GM12874 (cell line): Measurements from ENCODE around the gene ZNF407.

Source experiments
- TF ChIP-seq, protein P1 (sequence below): IDR thresholded peaks from 2 replicates; pipeline ENCODE4 v1.5.1; 2011; ENCODE audit warnings: low read depth, mild to moderate bottlenecking, control low read depth, low read length, moderate library complexity; ENCODE audit not compliant: insufficient read depth

Gene ZNF407

DNA sequence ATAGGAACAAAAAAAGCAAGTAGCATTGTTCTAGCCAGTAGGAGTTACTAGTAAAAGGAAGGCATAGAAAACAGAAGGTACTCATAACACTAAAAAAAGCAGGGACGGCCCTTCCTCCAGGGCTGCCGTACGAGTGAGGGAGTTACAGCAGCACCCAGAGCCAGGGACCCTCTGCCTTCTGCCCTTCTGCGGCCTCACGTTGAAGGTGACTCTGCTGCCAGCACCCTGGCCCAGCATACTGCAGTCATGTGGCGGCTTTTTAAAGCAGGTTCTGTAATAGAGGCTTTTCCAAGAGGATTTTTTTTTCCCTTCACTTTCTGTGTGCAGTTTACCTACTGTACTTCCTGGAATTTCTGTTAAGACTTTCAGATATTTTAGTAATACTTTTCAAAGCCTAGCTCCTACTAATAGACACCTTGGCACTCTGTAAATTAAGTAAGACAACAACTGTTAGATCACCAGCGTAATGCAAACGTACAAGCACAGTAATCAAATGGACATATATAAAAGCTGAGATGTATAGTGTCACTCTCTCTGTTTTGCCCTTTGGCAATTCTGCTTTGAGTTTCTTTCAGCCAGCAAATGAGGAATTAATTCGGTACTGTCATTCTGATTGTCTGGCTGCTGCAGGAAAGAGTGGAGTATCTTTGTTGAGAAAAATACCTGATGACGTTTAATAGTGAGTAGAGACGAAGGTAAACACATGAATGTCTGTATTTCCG is 449.7 kb downstream of the ZNF407 start:
- TF ChIP-seq, protein P1, sequence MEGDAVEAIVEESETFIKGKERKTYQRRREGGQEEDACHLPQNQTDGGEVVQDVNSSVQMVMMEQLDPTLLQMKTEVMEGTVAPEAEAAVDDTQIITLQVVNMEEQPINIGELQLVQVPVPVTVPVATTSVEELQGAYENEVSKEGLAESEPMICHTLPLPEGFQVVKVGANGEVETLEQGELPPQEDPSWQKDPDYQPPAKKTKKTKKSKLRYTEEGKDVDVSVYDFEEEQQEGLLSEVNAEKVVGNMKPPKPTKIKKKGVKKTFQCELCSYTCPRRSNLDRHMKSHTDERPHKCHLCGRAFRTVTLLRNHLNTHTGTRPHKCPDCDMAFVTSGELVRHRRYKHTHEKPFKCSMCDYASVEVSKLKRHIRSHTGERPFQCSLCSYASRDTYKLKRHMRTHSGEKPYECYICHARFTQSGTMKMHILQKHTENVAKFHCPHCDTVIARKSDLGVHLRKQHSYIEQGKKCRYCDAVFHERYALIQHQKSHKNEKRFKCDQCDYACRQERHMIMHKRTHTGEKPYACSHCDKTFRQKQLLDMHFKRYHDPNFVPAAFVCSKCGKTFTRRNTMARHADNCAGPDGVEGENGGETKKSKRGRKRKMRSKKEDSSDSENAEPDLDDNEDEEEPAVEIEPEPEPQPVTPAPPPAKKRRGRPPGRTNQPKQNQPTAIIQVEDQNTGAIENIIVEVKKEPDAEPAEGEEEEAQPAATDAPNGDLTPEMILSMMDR = no peak

DNA sequence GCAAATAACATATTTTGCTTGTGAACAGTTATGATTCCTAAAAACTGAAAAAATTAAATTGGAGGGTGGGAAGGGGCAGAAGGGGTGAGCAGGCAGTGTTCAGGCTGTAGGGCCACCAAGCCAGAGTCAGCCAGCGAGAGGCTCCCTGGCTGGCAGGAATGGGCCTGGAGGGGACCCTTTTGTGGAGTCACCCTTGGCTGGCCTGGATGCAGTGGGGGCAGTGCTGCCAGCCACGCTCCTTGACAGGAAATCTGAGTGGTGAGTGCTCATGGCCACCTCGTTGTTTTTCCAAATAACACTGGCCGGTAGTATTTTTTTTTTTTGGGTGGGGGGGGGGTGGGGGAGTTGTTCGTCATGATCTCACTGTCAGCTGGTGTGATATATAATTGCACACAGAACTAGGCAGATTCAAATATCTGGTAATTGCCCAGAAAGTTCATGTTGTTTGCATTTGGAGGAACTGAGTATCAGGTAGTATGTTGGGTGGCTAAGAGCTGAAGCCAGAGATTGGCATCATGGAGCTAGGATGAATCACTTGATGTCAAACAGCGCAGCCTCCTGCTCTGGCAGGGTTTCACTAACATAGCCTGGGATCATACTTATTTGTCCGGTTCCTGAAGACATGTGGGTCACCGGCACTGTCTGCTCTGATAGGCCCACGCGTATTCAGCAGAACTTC is 451.2 kb downstream of the ZNF407 start:
- TF ChIP-seq, protein P1 = no peak

DNA sequence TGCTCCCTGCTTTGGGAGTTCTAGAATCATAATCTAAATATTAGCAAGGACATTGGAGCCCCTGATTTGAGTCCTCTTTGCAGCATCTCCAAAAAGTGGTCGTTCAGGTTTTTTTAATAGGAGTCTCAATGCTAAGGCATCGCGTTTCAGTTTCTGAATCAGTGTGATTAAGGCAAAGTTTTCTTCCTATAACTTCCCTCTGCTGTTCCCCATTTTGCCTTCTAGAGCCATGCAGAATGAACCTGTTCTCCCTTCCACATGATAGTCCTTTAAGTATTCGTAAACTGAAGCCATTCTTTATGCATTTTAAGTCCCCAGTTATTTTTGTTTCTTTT is 451.8 kb downstream of the ZNF407 start:
- TF ChIP-seq, protein P1 = no peak

DNA sequence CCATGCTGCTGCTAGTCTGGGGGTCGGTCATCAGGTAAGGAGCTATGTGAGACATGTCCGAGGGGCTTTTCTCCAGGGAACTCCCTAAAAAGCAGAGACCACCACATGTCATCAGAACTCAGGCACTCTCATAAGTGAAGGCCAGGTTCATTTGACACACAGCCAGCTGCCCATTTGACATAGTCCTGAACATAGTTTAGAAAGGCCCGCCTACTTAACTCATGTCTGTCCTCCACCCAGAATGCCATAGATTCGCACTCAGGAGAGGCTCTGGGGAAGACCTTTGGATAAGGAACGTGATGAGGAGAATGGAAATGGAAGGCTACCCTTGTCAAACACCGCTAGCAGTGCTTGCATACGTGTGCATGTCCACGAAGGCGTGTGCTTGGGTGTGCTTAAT is 454.1 kb downstream of the ZNF407 start:
- TF ChIP-seq, protein P1 = no peak

DNA sequence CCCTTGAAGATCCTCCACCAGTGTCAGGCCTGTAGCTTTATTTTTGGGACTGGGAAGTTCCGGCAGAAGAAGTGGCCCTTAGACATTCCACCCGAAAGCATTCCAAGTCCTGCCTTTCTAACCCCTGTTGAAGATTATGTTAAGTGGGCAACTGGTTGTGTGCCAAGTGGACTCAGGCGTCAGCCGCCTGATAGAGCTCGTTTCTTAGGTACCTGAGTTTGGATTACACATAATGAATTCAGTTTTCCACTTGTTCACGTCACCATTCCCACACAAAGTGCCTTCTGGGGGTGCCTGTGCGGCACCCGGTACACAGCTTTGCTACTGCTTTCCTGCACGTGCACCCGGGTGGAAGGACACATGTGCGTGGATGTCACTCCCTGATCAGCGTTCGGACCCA is 454.8 kb downstream of the ZNF407 start:
- TF ChIP-seq, protein P1 = no peak

DNA sequence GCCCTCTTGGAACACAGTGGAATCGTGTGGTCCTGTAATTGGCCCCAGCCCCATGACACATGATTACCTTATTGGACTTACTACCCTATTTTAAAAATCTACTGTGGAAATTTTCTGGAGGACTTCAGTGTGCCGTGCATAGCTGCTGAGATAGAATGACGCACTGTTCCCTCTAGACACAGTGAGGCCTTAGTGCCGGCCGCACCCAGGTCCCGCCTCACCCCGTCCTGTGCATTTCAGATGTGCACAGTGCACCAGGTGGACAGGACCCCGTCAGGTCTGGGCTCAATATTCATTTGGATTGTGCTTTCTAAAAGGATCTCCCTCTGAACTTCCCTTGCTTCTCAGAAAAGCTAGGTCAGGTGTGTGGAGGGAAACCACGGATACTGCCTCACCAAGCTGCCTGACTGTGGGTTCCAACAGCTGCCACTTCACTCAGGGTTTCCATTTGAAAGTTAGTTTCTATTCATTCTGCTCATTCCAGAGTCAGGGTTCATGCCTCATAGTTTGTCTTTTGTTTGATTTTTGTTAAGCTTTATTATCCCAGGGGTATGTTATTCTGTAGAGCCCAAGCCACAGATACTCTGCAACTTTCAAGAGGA is 455.5 kb downstream of the ZNF407 start:
- TF ChIP-seq, protein P1 = no peak

DNA sequence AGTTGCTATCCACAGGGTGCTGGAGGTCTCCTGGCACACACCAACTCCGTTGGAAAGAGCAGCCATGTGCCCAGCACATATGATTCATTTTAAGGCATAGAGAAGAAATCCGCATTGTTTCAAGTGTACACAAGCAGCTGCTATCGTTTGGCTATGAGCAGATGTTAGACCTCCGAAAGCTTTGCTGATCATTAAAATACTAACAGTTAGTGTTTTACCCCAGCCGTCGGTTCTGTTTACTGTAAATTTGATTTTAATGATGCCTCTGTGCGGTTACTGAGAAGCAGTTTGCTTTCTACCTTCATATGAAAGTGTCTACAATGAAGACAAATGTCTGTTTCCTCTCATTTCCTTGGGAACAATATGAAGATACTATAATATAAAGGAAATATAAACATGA is 456.4 kb downstream of the ZNF407 start:
- TF ChIP-seq, protein P1 = no peak
